HEK293 (cell line): ENCODE measurements around the gene CENPT.
A peak's percentile ranks its signal among the peaks of the same experiment; 100 is the strongest.

Source experiments
- CTCF ChIA-PET: fragments of 350-600 bp; formaldehyde crosslinking; extraction: SDS; loops from one replicate; lab custom pipeline; 2021; ENCODE audit warnings: antibody characterized with exemption; lab: Yijun Ruan, JAX
- POLR2A ChIA-PET: fragments of 300-600 bp; formaldehyde crosslinking; extraction: SDS; loops from one replicate; lab custom pipeline; 2020; ENCODE audit warnings: antibody characterized with exemption, inconsistent platforms; lab: Yijun Ruan, JAX
- H3K27ac ChIP-seq: fragments of 200-500 bp; sonication (Bioruptor generic); 2 replicates; pipeline ENCODE4 v1.5.1; 2014; ENCODE audit warnings: low read depth, low read length, control low read depth, inconsistent platforms; ENCODE audit errors: extremely low read depth
- H3K36me3 ChIP-seq, 2 experiments: fragments of 200-500 bp in 1 of 2; sonication (Bioruptor generic) in 1 of 2; 1 replicate in 1 of 2; 2 replicates in 1 of 2; pipeline ENCODE4 v1.5.1; 2014 to 2017; ENCODE audit warnings: inconsistent platforms in 2 of 2, low read length in 2 of 2; ENCODE audit not compliant: control insufficient read depth in 2 of 2, insufficient read depth in 1 of 2
- H3K4me1 ChIP-seq: fragments of 200-500 bp; sonication (Bioruptor generic); 2 replicates; pipeline ENCODE4 v1.5.1; 2014; ENCODE audit warnings: mild to moderate bottlenecking, low read length, inconsistent platforms; ENCODE audit not compliant: control insufficient read depth, insufficient read depth
- H3K4me3 ChIP-seq: 2 replicates; pipeline ENCODE4 v1.5.1; 2011; ENCODE audit warnings: low read depth, mild to moderate bottlenecking, control low read depth, low read length, moderate library complexity
- H3K9me3 ChIP-seq: fragments of 200-500 bp; sonication (Bioruptor generic); 2 replicates; pipeline ENCODE4 v1.5.1; 2014; ENCODE audit warnings: low read depth, low read length, inconsistent platforms; ENCODE audit not compliant: control insufficient read depth, insufficient read depth
- BCL11A ChIP-seq: fragments of 450-650 bp; formaldehyde crosslinking; IDR thresholded peaks from 2 replicates; pipeline ENCODE4 v1.5.1; 2016; ENCODE audit warnings: low read depth, missing biosample characterization, missing genetic modification characterization
- GLI4 ChIP-seq: fragments of 450-650 bp; formaldehyde crosslinking; IDR thresholded peaks from 2 replicates; pipeline ENCODE4 v1.5.1; 2016; ENCODE audit warnings: missing biosample characterization, missing genetic modification characterization
- KLF10 ChIP-seq: fragments of 450-650 bp; IDR thresholded peaks from 2 replicates; pipeline ENCODE4 v1.5.1; 2018; ENCODE audit warnings: missing biosample characterization, mild to moderate bottlenecking, missing genetic modification characterization
- KLF8 ChIP-seq: fragments of 450-650 bp; formaldehyde crosslinking; IDR thresholded peaks from 2 replicates; pipeline ENCODE4 v1.5.1; 2016; ENCODE audit warnings: missing biosample characterization, missing genetic modification characterization
- KLF9 ChIP-seq: fragments of 450-650 bp; formaldehyde crosslinking; IDR thresholded peaks from 2 replicates; pipeline ENCODE4 v1.5.1; 2016; ENCODE audit warnings: missing biosample characterization, missing genetic modification characterization, low read depth
- OVOL3 ChIP-seq: fragments of 450-650 bp; formaldehyde crosslinking; IDR thresholded peaks from 2 replicates; pipeline ENCODE4 v1.5.1; 2016; ENCODE audit warnings: missing biosample characterization, missing genetic modification characterization
- PATZ1 ChIP-seq: fragments of 450-650 bp; formaldehyde crosslinking; IDR thresholded peaks from 2 replicates; pipeline ENCODE4 v1.5.1; 2016; ENCODE audit warnings: missing biosample characterization, missing genetic modification characterization
- ZBTB17 ChIP-seq: fragments of 450-650 bp; formaldehyde crosslinking; IDR thresholded peaks from 2 replicates; pipeline ENCODE4 v1.5.1; 2016; ENCODE audit warnings: missing biosample characterization, missing genetic modification characterization
- ZFP3 ChIP-seq: fragments of 450-650 bp; formaldehyde crosslinking; IDR thresholded peaks from 2 replicates; pipeline ENCODE4 v1.5.1; 2016; ENCODE audit warnings: low read depth, missing biosample characterization, missing genetic modification characterization
- ZNF324 ChIP-seq: fragments of 450-650 bp; formaldehyde crosslinking; IDR thresholded peaks from 2 replicates; pipeline ENCODE4 v1.5.1; 2016; ENCODE audit warnings: missing biosample characterization, missing genetic modification characterization
- ZNF501 ChIP-seq: fragments of 450-650 bp; formaldehyde crosslinking; IDR thresholded peaks from 2 replicates; pipeline ENCODE4 v1.5.1; 2016; ENCODE audit warnings: missing biosample characterization, missing genetic modification characterization
- ZNF585B ChIP-seq: fragments of 450-650 bp; formaldehyde crosslinking; IDR thresholded peaks from 2 replicates; pipeline ENCODE4 v1.5.1; 2016; ENCODE audit warnings: missing biosample characterization, missing genetic modification characterization
- ZNF621 ChIP-seq: fragments of 450-650 bp; formaldehyde crosslinking; IDR thresholded peaks from 2 replicates; pipeline ENCODE4 v1.5.1; 2017; ENCODE audit warnings: missing biosample characterization, missing genetic modification characterization
- ZNF658 ChIP-seq: fragments of 450-650 bp; formaldehyde crosslinking; IDR thresholded peaks from 2 replicates; pipeline ENCODE4; 2016; ENCODE audit warnings: missing biosample characterization, missing genetic modification characterization
- ZNF768 ChIP-seq: fragments of 450-650 bp; formaldehyde crosslinking; IDR thresholded peaks from 2 replicates; pipeline ENCODE4 v1.5.1; 2018; ENCODE audit warnings: missing biosample characterization, mild to moderate bottlenecking, missing genetic modification characterization
- ZSCAN5A ChIP-seq: fragments of 450-650 bp; formaldehyde crosslinking; IDR thresholded peaks from 2 replicates; pipeline ENCODE4 v1.5.1; 2016; ENCODE audit warnings: missing biosample characterization, missing genetic modification characterization
- TF ChIP-seq, protein P1 (sequence below): sonication (generic); formaldehyde crosslinking; IDR thresholded peaks from 2 replicates; pipeline ENCODE4 v1.8.1; 2022; ENCODE audit warnings: mild to moderate bottlenecking, moderate library complexity, missing genetic modification reagents
- TF ChIP-seq, protein P2 (sequence below): fragments of 450-650 bp; formaldehyde crosslinking; IDR thresholded peaks from 2 replicates; pipeline ENCODE4 v1.5.1; 2016; ENCODE audit warnings: missing biosample characterization, missing genetic modification characterization

The CENPT gene

GRCh38 chr16:67782567-67783352, 64.7 kb downstream of the CENPT start (continued):
- 0 out of 2 replicates have a peak, but pooled peaks have one; percentile 31 for TF ChIP-seq ZBTB17 (tag by site-specific recombination)
- 0 out of 2 replicates have a peak, but pooled peaks have one; percentile 49 for TF ChIP-seq BCL11A (tag by site-specific recombination)

- CTCF ChIA-PET: no interaction called here
These were observed 66.0 kb downstream of the CENPT start for GRCh38 chr16:67781565-67781921.

More at GRCh38 chr16:67781565-67781921, 66.0 kb downstream of the CENPT start:
- TF ChIP-seq ZNF768 (tag by site-specific recombination): no peak
- no peak for TF ChIP-seq PATZ1
- TF ChIP-seq, protein P1, sequence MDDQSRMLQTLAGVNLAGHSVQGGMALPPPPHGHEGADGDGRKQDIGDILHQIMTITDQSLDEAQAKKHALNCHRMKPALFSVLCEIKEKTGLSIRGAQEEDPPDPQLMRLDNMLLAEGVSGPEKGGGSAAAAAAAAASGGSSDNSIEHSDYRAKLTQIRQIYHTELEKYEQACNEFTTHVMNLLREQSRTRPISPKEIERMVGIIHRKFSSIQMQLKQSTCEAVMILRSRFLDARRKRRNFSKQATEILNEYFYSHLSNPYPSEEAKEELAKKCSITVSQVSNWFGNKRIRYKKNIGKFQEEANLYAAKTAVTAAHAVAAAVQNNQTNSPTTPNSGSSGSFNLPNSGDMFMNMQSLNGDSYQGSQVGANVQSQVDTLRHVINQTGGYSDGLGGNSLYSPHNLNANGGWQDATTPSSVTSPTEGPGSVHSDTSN: no peak
- TF ChIP-seq, protein P2, sequence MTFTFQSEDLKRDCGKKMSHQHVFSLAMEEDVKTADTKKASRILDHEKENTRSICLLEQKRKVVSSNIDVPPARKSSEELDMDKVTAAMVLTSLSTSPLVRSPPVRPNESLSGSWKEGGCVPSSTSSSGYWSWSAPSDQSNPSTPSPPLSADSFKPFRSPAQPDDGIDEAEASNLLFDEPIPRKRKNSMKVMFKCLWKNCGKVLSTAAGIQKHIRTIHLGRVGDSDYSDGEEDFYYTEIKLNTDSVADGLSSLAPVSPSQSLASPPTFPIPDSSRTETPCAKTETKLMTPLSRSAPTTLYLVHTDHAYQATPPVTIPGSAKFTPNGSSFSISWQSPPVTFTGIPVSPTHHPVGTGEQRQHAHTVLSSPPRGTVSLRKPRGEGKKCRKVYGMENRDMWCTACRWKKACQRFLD (tag by site-specific recombination): no peak
- TF ChIP-seq KLF10 (tag by site-specific recombination): no peak
- no peak for TF ChIP-seq KLF8 (tag by site-specific recombination)
- no peak for TF ChIP-seq ZNF501 (tag by site-specific recombination)
- TF ChIP-seq ZNF658: no peak
- TF ChIP-seq OVOL3 (tag by site-specific recombination): no peak
- no peak for TF ChIP-seq ZFP3 (tag by site-specific recombination)
- TF ChIP-seq ZNF621 (tag by site-specific recombination): no peak
- TF ChIP-seq ZSCAN5A (tag by site-specific recombination): no peak
- no peak for TF ChIP-seq GLI4 (tag by site-specific recombination)
- TF ChIP-seq ZNF324: no peak
- no peak for TF ChIP-seq KLF9 (tag by site-specific recombination)
- TF ChIP-seq ZNF585B (tag by site-specific recombination): no peak
- Histone ChIP-seq H3K4me1 (peaks cover 5% of the 10 kb centered on the region), H3K9me3 (no peaks in the 10 kb centered on the region), H3K4me3 (no peak overlapping the region), H3K36me3 (peaks cover 0 to 4% of the 10 kb centered on the region in 2 experiments; a peak in 2 of 3 replicates), H3K27ac (no peak overlapping the region)
- POLR2A ChIA-PET: interaction anchor here (0.6 to 1.4 kb wide), 3 partner anchors 25 to 288 kb away, joined by 4 to 5 read pairs (median 4); partner anchors contain the start of genes RANBP10 and TSNAXIP1
